Measurements from ENCODE around the gene CLCN3. TPM values are rescaled to one million over a fixed set of nuclear protein-coding genes. Genes with fewer than 3 reads are reported as not detected.
A peak's percentile ranks its signal among the peaks of the same experiment; 100 is the strongest.

CLCN3 gene
- polyA plus RNA-seq, 3 donors, result 5.3 to 7.8 (median 5.4) TPM

DNA sequence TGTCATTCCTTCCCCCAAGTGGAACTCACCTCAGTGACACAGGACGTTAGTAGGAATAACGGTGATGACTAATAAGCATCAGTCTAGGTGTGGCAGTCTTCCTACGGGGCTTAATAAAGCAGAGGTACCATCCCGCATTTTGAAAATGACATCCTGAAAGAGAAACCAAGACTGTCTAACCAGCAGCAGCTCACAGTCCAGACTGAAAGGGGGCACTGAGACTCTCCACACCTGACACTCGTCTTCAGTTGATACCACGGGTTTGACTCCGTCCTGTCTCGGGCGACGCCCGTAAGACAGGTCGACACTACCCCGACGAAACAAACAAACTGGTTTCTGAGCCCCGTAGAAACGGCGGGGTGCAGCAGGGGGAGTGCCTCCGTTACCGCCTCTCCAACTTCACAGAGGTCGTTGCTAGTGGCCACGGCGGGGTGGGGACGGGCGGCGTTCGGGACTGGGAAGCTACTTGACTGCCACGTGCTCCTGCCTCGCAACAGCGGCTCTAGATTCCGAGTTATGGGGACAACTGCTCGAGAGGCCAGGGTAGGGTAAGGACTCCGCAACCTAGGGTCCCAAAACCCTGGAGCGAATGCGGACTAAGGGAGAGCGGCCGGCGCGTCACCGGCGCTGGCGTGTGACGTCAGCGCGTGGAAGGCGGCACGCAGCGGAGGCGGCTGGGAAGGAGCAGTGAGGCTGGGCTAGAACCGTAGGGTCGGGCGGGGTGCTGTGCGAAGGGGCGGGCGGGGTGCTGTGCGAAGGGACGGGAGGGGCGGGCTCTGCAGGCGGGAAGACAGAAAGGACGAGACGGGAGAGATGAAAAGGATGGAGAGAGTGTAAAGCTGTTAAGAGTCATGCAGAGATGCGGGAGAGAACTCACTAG, 8.1 kb upstream of the CLCN3 start, which contains the start of gene NEK1:
Gene NEK1 (minus strand): TSS at position 593 of the 880 bp plus-strand sequence. CDS start 9,953 bp downstream, outside the sequence.
- H3K27me3 ChIP-seq (ENCODE audit: control insufficient read depth in 2 of 2, insufficient read depth in 2 of 2, low read length in 2 of 2), result no peaks in the 10 kb centered on the region
- H3K36me3 ChIP-seq (replicated peaks in 1 of 2; ENCODE audit: control insufficient read depth in 1 of 2, insufficient read depth in 2 of 2, low read length in 2 of 2), result no peaks in the 10 kb centered on the region
- intact Hi-C loops (cut with micrococcal nuclease), result loop anchor here in 1 of 2 donors (5.0 kb wide), 2 partner anchors 45 to 415 kb away; partner anchors contain the start of gene MFAP3L
- peak within 1 kb of the TSS; percentile 98 to 99 for H3K27ac ChIP-seq (ENCODE audit: low read depth in 1 of 2, low read length in 2 of 2)
- Mint-ChIP-seq H3K27me3 (ENCODE audit: low read depth in 3 of 3) (peaks cover 0 to 7% (median 3%) of the 10 kb centered on the region in 3 donors), H3K36me3 (peaks cover 3 to 5% of the 10 kb centered on the region in 2 donors), H3K4me1 (peaks cover 11% of the 10 kb centered on the region), H3K27ac (peak within 1 kb of the TSS; percentile 99 to 100 (median 99)), H3K4me3 (peak within 1 kb of the TSS; percentile 89 to 98), H3K9me3 (no peaks in the 10 kb centered on the region)
- H3K9me3 ChIP-seq (replicated peaks in 1 of 2; ENCODE audit: control insufficient read depth in 1 of 2, insufficient read depth in 1 of 2, low read length in 2 of 2), result no peaks in the 10 kb centered on the region
- no peak for TF ChIP-seq CTCF (IDR thresholded peaks at IDR 0.05)
- H2AFZ ChIP-seq (ENCODE audit: insufficient read depth, low read depth, low read length, poor library complexity, severe bottlenecking), result peak within 1 kb of the TSS; percentile 82
- peaks cover 8 to 15% of the 10 kb centered on the region in 2 donors for H3K4me1 ChIP-seq (ENCODE audit: control insufficient read depth in 1 of 2, insufficient read depth in 2 of 2, low read length in 2 of 2)
- H3K9ac ChIP-seq (ENCODE audit: insufficient read depth, low read length, poor library complexity, severe bottlenecking), result peak within 1 kb of the TSS; percentile 90
- H3K4me2 ChIP-seq (replicated peaks; ENCODE audit: extremely low read depth, low read length, poor library complexity, severe bottlenecking), result peak within 1 kb of the TSS; percentile 81
- 0% methylated on average over 54 of the region's 61 CpGs for WGBS (ENCODE audit: insufficient coverage)
- DNase-seq, result peak; percentile 85 to 91 (median 87)
- peaks cover 11% of the 10 kb centered on the region for H3K79me2 ChIP-seq (ENCODE audit: insufficient read depth, low read length)
- no peaks in the 10 kb centered on the region for H4K20me1 ChIP-seq (ENCODE audit: insufficient read depth, low read length)
- H3K4me3 ChIP-seq (replicated peaks in 1 of 3; ENCODE audit: low read depth in 2 of 3, low read length in 3 of 3), result peak within 1 kb of the TSS; percentile 94 to 97 (median 95)

Measured in CD14-positive monocyte (primary cell).